ENCODE data around the gene CAMKMT. TPM values are rescaled to one million over a fixed set of nuclear protein-coding genes. Genes with fewer than 3 reads are reported as not detected.
"Not testable (repeated sequence)": the region's sequence is repeated elsewhere in the genome, so short reads cannot be mapped to it uniquely, and the experiment has no call there.

CAMKMT gene
- polyA plus RNA-seq, 1 donor, result 4.8 TPM

DNA sequence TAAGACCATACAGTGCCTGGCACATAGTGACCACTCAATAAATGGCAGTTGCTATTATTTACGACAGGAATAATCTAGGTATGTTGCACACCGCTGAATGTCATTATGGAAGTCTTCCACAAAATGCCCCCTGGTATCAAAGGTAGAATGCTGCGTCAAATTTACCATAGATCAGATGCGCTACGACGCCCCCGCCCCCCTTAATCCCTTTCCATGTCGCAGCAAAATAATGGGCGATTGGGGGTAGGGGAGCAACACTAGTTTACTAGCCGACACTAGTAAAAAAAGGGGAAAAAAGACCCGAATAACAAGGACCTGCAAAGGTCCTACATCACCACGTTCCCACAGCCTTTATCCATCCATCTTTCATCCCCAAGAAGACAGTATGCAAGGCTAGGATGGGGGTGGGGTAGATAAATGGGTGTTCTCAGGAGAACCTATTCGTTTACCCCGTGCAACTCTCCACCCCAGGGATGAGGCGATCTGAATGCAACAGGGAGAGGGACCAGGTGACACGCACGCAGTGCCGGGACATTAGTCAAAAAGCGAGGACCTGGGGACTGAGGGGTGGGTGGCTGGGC lies 908 bp upstream of the CAMKMT start:
- DNase-seq (ENCODE audit: low read depth), result no peak

GRCh38 chr2:44362207-44363015 lies 664 bp downstream of the CAMKMT start:
- no peak for DNase-seq (ENCODE audit: low read depth)

DNA sequence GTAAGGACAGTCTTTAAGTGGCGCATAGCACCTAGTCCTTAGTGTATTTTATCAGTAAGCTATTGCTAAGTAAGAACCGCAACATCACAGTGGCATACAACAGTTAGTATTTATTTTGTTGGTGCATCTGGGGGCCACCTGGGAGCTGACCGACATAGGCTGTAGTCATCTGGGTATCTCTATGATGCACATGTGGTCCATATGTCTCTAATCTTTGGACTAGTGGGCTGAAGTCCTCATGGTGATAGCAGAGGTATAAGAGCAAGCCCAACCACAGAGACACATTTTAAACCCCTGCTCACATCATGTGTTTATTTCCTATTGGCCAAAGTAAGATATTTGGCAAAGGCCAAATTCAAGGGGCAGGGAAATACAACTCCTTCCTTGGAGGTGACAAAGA lies 2.9 kb downstream of the CAMKMT start:
- no peak for DNase-seq (ENCODE audit: low read depth)

DNA sequence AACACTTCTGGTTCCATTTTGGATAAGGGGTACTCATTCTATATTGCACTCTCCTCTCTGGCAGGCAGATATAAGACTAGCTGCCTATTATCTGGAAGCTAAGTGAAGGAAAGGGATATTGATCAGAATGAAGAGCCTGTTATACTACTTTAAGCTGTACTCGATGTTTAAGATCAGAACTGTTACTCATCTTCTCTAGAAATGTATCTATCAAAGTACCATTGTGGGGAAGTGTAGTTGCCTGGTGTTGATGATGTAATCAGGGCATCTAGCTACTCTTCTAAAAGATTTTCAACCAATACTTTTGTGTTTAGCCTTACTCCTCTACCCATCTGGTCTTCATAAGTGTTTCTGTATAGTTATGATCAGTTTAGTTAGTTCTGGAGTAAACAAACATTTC lies 5.8 kb downstream of the CAMKMT start:
- no peak for DNase-seq (ENCODE audit: low read depth)

DNA sequence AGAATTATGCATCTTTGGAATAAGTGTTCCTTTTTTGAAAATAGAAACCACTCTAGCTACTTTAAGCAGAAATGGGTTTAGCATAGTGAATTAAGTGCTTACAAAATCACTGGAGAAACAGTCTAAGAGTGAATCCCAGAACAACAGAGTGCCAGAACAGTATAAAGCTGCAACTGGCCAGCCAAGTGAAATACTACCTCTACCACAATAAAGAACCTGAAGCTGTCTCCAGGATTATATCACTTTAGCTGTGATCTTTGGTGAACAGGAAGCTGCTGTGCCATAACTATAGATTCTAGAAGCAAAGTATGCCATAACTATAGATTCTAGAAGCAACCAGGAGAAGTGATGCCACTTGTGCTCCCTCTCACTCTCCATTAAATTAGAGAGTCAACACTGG lies 7.6 kb downstream of the CAMKMT start:
- DNase-seq (ENCODE audit: low read depth), result no peak

DNA sequence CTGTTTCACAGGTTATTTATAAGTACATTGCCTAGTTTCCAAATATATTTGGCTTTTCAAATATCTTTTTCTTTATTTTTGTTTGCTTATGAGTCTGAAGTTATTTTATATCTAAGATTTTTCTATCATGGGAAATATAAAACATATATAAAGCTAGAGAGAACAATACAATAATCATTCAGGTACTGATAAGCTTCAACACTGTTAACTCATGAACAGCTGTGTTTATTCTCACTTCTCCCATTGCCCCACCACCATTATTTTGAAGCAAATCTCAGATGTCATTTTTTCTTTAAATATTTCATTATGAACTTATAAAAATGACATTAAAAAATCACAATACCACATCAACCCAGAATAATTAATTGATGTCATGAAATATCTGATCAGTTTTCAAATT lies 9.7 kb downstream of the CAMKMT start:
- DNase-seq (ENCODE audit: low read depth), result no peak

GRCh38 chr2:44372246-44372645 lies 10.5 kb downstream of the CAMKMT start:
- DNase-seq (ENCODE audit: low read depth), result no peak

DNA sequence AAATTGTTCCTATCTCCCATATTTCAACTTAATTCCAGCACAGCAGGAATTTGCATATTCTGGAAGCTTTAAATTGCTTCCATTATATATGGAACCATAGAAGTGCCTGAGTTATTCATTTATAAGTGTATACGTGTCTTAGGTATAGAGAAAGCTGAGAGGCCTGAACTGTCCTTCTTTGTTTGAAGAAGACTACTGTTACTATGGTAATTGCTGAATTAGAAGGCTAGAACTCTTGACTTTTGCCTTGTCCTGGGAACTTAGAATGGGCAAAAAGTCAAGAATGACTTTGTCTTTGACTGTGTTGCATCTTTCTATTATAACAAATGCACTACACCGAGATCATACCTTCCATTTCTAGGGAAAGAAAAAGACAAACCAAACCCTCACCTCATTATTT lies 15.7 kb downstream of the CAMKMT start:
- DNase-seq (ENCODE audit: low read depth), result no peak

DNA sequence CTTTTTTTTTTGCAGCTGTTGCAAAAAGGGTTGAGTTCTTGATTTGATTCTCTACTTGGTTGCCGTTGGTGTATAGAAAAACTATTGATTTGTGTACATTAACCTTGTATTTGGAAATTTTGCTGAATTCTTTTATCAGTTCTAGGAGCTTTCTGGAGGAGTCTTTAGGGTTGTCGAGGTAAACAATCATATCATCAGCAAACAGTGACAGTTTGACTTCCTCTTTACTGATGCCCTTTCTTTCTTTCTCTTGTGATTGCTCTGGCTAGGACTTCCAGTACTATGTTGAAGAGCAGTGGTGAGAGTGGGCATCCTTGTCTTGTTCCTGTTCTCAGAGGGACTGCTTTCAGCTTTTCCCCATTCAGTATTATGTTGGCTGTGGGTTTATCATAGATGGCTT lies 23.5 kb downstream of the CAMKMT start:
- not testable (repeated sequence) for DNase-seq (ENCODE audit: low read depth)

DNA sequence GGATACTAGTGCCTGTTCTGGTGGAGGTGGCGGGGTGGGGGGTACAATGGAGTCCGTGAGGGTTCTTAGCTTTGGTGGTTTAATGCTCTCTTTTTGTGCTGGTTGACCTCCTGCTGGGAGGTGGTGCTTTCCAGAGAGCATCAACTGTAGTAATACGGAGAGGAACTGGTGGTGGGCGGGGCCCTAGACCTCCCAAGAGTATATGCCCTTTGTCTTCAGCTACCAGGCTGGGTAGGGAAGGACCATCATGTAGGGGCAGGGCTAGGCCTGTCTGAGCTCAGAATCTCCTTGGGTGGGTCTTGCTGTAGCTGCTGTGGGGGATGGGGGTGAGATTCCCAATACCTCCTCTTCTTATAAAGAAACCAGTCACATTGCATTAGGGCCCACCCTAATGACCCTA lies 27.1 kb downstream of the CAMKMT start:
- DNase-seq (ENCODE audit: low read depth), result no peak

DNA sequence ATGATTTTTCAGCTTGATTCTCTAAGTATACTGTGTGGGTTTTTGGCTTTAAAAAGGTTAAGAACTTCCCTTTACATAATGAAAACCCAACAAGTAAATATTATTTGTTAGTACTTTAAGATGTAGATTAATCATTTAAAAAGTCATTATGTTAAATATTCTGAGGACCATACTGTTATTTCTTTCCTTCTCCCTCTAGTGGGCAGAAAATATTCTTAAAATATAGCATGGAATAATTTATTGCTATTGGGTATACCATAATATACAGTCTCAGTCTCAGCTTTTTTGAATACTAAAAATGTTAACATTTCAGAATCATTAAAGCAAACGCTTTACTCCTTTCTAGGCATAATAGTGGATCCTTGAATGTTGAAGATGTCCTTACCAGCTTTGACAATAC lies 28.1 kb downstream of the CAMKMT start:
- DNase-seq (ENCODE audit: low read depth), result no peak

DNA sequence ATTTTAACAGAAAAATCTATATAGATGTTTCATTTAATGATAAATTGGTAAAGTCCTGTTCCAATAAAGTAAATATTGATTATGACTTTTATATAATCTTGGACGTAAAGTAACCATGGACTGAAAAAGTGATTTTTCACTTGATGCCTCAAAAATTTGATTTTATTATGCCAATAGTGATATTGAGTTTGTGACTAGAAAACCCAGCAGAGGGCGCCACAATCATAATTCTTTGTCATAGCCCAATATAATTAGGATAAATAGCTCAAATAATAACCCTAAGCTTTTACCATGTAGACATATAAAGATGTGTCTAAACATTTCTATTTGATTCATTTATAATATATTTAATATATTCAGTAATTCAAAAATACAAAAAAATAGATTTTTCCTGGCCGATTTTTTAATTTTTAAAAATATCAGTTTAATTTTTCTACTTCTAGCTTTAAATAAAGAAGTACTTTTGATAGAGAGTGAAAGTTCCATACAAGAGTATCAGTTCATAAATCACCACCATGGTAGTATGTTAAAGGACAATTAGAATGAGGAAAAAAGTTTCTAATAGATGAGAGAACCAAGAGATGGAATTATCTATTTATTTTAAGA lies 30.7 kb downstream of the CAMKMT start:
- no peak for DNase-seq (ENCODE audit: low read depth)

DNA sequence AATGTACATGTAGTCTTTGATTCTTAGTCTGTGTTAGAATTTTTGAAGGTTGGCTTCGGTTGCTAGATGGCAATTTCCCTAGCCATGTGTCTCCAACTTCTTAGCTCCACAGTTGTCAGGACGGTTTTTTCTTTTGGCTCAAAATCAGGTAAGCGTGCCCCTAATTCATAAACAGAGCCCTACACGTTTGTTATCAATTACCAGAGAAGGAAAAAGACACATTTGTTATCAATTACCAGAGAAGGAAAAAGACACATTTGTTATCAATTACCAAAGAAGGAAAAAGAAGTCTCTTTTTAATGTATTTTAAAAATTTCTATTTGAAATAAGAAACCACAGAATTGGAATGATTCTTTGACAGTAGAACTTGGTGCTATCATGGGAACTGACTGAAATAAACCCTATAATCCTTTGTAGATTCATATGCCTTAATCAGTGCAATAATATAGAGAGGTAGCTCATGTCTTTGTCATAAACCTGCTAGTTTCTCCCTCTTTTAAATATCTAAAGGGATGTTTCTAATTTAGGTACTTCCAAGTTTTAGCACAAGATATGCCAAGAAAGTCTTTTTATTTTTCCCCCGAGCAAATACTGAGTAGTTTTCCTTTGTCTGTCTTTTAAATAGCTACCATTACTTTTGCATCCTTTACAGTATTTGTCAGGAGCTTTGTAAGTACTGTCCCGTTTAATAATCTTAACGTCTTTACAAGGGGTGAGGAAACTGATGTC lies 35.9 kb downstream of the CAMKMT start:
- DNase-seq (ENCODE audit: low read depth), result peak; percentile 8

- no peak for DNase-seq (ENCODE audit: low read depth)
Measured at GRCh38 chr2:44398243-44398897, 36.6 kb downstream of the CAMKMT start.

GRCh38 chr2:44420725-44421124 lies 59.0 kb downstream of the CAMKMT start:
- no peak for DNase-seq (ENCODE audit: low read depth)

DNA sequence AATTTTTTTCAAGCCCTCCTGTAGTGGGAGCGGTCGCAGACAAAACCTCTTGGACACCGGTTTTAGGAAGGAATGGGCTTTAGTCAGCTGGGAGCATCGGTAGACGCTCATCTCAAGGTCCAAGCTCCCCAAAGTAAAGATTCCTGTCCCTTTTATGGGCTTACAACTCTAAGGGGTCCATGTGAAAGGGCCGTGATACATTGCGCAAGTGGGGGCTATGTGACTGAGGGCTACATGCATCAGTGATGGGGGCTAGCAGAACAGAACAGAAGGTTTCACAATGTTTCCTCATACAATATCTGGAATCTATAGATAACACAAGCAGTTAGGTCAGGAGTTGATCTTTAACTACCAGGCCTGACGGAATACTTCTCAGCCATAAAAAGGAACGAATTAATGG lies 62.5 kb downstream of the CAMKMT start:
- no peak for DNase-seq (ENCODE audit: low read depth)

- DNase-seq (ENCODE audit: low read depth), result no peak
Measured at GRCh38 chr2:44429034-44429433, 67.3 kb downstream of the CAMKMT start.

DNA sequence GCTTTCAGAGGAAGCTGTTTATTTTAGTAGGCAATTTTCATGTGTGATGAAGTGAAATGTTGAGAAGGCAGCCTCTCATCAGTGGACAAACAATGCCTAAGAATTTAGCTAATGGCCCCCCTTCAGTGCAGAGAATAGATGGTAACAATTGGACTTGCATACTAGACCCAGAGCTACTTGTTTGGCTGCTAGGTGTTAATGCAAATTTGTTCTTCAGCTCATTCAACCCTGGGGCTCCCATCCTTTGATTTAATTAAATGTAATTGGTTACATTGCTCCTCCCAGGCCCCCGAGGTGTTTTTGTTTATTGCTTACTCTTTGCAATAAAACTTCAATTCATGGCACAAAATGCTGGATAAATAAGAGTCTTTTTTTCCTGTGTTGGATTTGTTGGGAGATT lies 68.6 kb downstream of the CAMKMT start:
- DNase-seq (ENCODE audit: low read depth), result no peak

GRCh38 chr2:44433895-44434294 lies 72.1 kb downstream of the CAMKMT start:
- no peak for DNase-seq (ENCODE audit: low read depth)

GRCh38 chr2:44441200-44441599 lies 79.5 kb downstream of the CAMKMT start:
- DNase-seq (ENCODE audit: low read depth), result no peak

DNA sequence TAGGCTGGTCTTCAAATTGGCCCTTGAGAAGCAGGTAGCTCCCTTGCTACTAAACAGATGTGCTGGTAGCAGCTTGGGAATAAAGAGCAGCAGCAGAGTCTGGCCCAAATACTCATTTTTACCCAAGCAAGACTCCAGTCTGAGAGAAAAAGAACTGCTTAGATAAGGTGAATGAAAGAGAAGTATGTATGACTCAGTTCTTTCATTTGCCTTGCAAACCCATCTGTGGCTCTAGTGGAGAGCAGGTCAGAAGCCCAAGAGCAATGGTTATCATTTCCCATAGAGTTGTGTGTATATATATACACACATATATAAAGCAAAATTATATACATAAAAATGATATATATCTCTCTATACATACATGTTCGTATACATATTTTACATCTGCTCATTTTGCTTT lies 80.3 kb downstream of the CAMKMT start:
- DNase-seq (ENCODE audit: low read depth), result no peak

DNA sequence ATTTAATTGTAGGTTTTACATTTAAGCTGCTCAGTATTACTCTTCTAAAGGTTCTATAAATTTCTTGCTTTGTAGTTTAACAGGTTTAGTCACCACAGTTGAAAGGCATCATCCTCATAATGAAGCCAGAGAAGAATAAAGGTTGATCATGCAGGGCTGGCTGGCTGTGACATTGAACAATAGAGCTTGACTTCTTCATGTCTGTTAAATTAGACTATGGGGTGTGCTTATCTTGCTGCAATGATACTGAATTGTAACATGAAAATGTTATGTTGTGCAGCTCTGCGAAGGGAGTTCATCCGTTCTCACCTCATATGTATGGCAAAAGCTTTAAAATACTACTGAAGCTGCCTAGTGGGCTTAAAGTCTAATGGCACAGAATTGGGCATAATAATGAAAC lies 81.8 kb downstream of the CAMKMT start:
- DNase-seq (ENCODE audit: low read depth), result no peak

Measured in forelimb muscle (tissue), 1 donor.